CD4-positive, alpha-beta T cell (primary cell): ENCODE measurements around the gene FUT4. TPM values are rescaled to one million over a fixed set of nuclear protein-coding genes. Genes with fewer than 3 reads are reported as not detected.

Experiments
- ATAC-seq: fragments of 200-7000 bp; cut with Tn5 transposase; one replicate; pipeline ENCODE4 v1.10.0; 2022; ENCODE audit warnings: mild to moderate bottlenecking; ENCODE audit not compliant: poor library complexity
- CTCF ChIA-PET: fragments of 350-600 bp; sonication (Branson Sonifier 250); formaldehyde crosslinking; loops from one replicate; lab custom pipeline; 2021; ENCODE audit warnings: antibody characterized with exemption, inconsistent platforms; lab: Charles Lee
- POLR2A ChIA-PET: fragments of 350-600 bp; sonication (Branson Sonifier 250); formaldehyde crosslinking; loops from one replicate; lab custom pipeline; 2021; ENCODE audit warnings: antibody characterized with exemption, inconsistent platforms; lab: Charles Lee
- DNase-seq, 14 experiments: peaks; one replicate each; pipeline ENCODE4 v3.0.0-alpha.2; 2013 to 2020; ENCODE audit warnings: mixed read lengths in 2 of 14
- H3K27ac ChIP-seq, 2 donors: one replicate each; pipeline versions ENCODE4 v1.5.1 to v1.7.0; 2013; ENCODE audit warnings: low read length in 2 of 2, low read depth in 1 of 2, mild to moderate bottlenecking in 1 of 2
- H3K27me3 ChIP-seq, 2 experiments: 1 replicate in 1 of 2; 2 replicates in 1 of 2; pipeline versions ENCODE4 v1.6.1 to v1.7.0; 2013; ENCODE audit warnings: low read length in 2 of 2, control low read depth in 1 of 2, mild to moderate bottlenecking in 1 of 2, moderate library complexity in 1 of 2; ENCODE audit not compliant: insufficient read depth in 2 of 2, control insufficient read depth in 1 of 2
- H3K36me3 ChIP-seq: one replicate; pipeline ENCODE4 v1.6.1; 2013; ENCODE audit warnings: low read length, control low read depth; ENCODE audit not compliant: insufficient read depth
- H3K4me1 ChIP-seq: one replicate; pipeline ENCODE4 v1.6.1; 2013; ENCODE audit warnings: low read length, control low read depth; ENCODE audit not compliant: insufficient read depth
- H3K4me3 ChIP-seq: one replicate; pipeline ENCODE4 v1.5.1; 2013; ENCODE audit warnings: mild to moderate bottlenecking, low read length, moderate library complexity
- H3K9me3 ChIP-seq, 2 experiments: 1 replicate in 1 of 2; 2 replicates in 1 of 2; pipeline versions ENCODE4 v1.6.1 to v1.7.0; 2013; ENCODE audit warnings: low read length in 2 of 2, mild to moderate bottlenecking in 2 of 2, control low read depth in 1 of 2, moderate library complexity in 1 of 2; ENCODE audit not compliant: control insufficient read depth in 1 of 2, insufficient read depth in 1 of 2
- H3K27ac Mint-ChIP-seq: one replicate; pipeline ENCODE4 v1.8.0; 2020; ENCODE audit warnings: mixed read lengths
- H3K27me3 Mint-ChIP-seq: one replicate; pipeline ENCODE4 v1.8.0; 2021; ENCODE audit warnings: mixed read lengths
- H3K36me3 Mint-ChIP-seq: one replicate; pipeline ENCODE4 v1.8.0; 2021; ENCODE audit warnings: low read depth, mixed read lengths
- H3K4me1 Mint-ChIP-seq: one replicate; pipeline ENCODE4 v1.8.0; 2021; ENCODE audit warnings: low read depth, mixed read lengths
- H3K4me3 Mint-ChIP-seq: one replicate; pipeline ENCODE4 v1.8.0; 2020; ENCODE audit warnings: mild to moderate bottlenecking, mixed read lengths
- H3K9me3 Mint-ChIP-seq: one replicate; pipeline ENCODE4 v1.8.0; 2020; ENCODE audit warnings: mixed read lengths
- intact Hi-C, 2 experiments: fragments of 100-400 bp; cut with DNase I in 1 of 2; cut with micrococcal nuclease in 1 of 2; formaldehyde crosslinking; loops; one replicate each; pipeline versions ENCODE4 v1.15.1 to v1.9.0; 2023 to 2025; cut with DNase I, micrococcal nuclease
- total RNA-seq, 174 experiments: library from RNA in 2 of 174; stranded (reverse) in 2 of 174; gene quantifications; one replicate each; pipeline ENCODE4 v1.2.3 and lab custom pipeline; 2021 to 2026
- TF ChIP-seq, protein P1 (sequence below): fragments of 200-600 bp; IDR thresholded peaks from one replicate; pipeline ENCODE4 v1.8.0; 2022; ENCODE audit warnings: antibody characterized with exemption, mild to moderate bottlenecking

The FUT4 gene
- total RNA-seq, 2 experiments from 2014 or later, result 4.3 to 5.1 TPM

DNA sequence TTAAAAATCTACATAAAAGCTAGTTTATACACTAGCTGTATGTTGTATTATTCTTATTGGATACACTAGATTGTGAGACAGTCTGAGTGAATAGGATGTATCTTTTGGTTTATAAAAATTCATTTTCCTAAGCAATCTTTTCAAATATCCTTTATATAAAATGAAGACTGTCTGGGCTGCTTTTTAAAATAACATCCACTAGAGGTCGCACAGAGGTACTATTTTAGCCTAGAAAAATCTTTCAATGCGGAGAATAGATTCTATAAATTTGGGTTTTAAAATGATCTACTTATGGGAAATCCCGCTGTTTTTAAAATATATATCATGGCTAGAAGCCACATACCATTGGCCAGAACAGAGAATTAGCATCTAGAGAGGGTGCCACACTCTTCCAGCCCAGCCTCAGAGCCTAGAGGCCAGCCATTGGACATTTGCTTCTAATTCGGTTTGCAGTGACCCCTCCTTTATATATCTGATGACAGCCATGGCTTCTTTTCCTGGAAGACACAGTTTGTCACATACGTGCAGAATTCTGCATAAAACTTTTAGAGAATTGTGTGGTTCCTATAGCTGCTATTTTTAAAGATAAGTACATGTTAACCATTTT, 24.1 kb upstream of the FUT4 start:
- ATAC-seq (peak; percentile 44), DNase-seq (peak in 4 of 14 experiments; percentile 24 to 61 (median 50))
- no peak overlapping the region for H3K27ac ChIP-seq
- no peak overlapping the region for H3K4me3 ChIP-seq
- Mint-ChIP-seq H3K9me3 (no peaks in the 10 kb centered on the region), H3K4me1 (no peaks in the 10 kb centered on the region), H3K36me3 (no peaks in the 10 kb centered on the region), H3K27ac (no peak overlapping the region), H3K27me3 (peaks cover 31% of the 10 kb centered on the region), H3K4me3 (no peak overlapping the region)
- POLR2A ChIA-PET, result no interaction called here
- no peaks in the 10 kb centered on the region for H3K9me3 ChIP-seq
- no peaks in the 10 kb centered on the region for H3K4me1 ChIP-seq
- H3K36me3 ChIP-seq, result no peaks in the 10 kb centered on the region
- TF ChIP-seq, protein P1, sequence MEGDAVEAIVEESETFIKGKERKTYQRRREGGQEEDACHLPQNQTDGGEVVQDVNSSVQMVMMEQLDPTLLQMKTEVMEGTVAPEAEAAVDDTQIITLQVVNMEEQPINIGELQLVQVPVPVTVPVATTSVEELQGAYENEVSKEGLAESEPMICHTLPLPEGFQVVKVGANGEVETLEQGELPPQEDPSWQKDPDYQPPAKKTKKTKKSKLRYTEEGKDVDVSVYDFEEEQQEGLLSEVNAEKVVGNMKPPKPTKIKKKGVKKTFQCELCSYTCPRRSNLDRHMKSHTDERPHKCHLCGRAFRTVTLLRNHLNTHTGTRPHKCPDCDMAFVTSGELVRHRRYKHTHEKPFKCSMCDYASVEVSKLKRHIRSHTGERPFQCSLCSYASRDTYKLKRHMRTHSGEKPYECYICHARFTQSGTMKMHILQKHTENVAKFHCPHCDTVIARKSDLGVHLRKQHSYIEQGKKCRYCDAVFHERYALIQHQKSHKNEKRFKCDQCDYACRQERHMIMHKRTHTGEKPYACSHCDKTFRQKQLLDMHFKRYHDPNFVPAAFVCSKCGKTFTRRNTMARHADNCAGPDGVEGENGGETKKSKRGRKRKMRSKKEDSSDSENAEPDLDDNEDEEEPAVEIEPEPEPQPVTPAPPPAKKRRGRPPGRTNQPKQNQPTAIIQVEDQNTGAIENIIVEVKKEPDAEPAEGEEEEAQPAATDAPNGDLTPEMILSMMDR, result peak; percentile 86
- CTCF ChIA-PET, result interaction anchor here (1.2 to 1.4 kb wide), 3 partner anchors 9 to 83 kb away, joined by 3 to 4 read pairs (median 4); no protein-coding TSS in a partner anchor
- intact Hi-C loops, result loop anchor here (1.0 to 10.0 kb wide), 7 partner anchors 84 to 1908 kb away; partner anchors contain the start of gene CEP57 (in 1 of the 2)
- H3K27me3 ChIP-seq, result peaks cover 3 to 8% of the 10 kb centered on the region in 2 experiments

DNA sequence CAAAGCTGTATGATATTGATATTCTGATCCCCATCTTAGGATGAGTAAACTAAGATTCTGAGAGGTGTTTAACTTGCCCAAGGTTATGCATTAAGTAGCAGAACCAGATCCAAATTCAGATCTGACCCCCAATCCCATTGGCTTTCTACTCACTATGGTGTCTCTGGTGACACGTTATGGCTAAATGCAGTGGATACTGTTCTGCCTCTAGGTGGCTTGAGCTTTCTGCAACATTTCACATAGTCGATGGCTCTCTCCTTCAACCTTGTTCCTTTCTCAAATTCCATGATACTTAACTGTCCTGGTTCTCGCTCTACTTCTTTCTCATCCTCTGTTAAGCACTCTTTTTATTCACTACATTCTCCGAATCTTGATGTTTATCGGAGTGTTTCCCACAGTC, 22.0 kb upstream of the FUT4 start:
- no peaks in the 10 kb centered on the region for H3K36me3 Mint-ChIP-seq
- TF ChIP-seq, protein P1, result no peak
- H3K9me3 Mint-ChIP-seq, result no peaks in the 10 kb centered on the region
- Histone ChIP-seq H3K27ac (no peak overlapping the region), H3K4me3 (no peak overlapping the region), H3K27me3 (no peaks in the 10 kb centered on the region), H3K36me3 (no peaks in the 10 kb centered on the region), H3K9me3 (no peaks in the 10 kb centered on the region), H3K4me1 (no peaks in the 10 kb centered on the region)
- intact Hi-C loops, result loop anchor here in 1 of 2 experiments (2.0 kb wide), 1 partner anchor 83 kb away; no protein-coding TSS in a partner anchor
- peaks cover 25% of the 10 kb centered on the region for H3K27me3 Mint-ChIP-seq
- no peak for ATAC-seq
- POLR2A ChIA-PET, result interaction anchor here (0.5 kb wide), 1 partner anchor 39 kb away, joined by 3 read pairs; no protein-coding TSS in a partner anchor
- no peak overlapping the region for H3K27ac Mint-ChIP-seq
- DNase-seq, result no peak
- no peak overlapping the region for H3K4me3 Mint-ChIP-seq
- no peaks in the 10 kb centered on the region for H3K4me1 Mint-ChIP-seq
- CTCF ChIA-PET, result interaction anchor here (0.8 kb wide), 1 partner anchor 10 kb away, joined by 3 read pairs; the partner anchor contains the start of gene C11orf97

DNA sequence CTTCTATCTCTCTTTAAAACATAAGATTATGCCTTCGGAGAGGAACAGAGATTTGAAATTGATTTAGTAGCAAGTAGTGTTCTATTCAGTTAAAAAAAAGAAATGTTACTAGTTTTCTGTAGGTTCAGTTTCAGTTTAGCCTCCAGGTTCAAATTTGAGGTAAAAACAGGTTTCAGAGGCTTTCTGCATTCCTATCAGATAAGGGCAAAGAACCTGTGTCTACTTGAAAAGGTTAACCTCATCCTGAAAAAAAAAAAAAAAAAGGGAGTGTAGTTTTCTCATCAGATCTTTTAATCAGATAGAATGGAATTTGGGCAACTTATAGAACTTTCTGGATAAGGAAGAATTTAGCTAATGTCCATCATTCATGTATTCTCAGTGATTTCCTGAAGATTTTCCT, 19.4 kb upstream of the FUT4 start:
- CTCF ChIA-PET, result interaction anchor here (1.3 kb wide), 1 partner anchor 12 kb away, joined by 5 read pairs; no protein-coding TSS in a partner anchor
- Histone ChIP-seq H3K4me3 (no peak overlapping the region), H3K27ac (no peak overlapping the region), H3K36me3 (no peaks in the 10 kb centered on the region), H3K27me3 (peaks cover under 1 to 13% of the 10 kb centered on the region in 2 experiments), H3K9me3 (no peaks in the 10 kb centered on the region), H3K4me1 (no peaks in the 10 kb centered on the region)
- H3K36me3 Mint-ChIP-seq, result no peaks in the 10 kb centered on the region
- intact Hi-C loops, result no loop called here
- TF ChIP-seq, protein P1, result no peak
- no peak overlapping the region for H3K4me3 Mint-ChIP-seq
- POLR2A ChIA-PET, result interaction anchor here (0.7 kb wide), 1 partner anchor 57 kb away, joined by 4 read pairs; no protein-coding TSS in a partner anchor
- DNase-seq (no peak), ATAC-seq (no peak)
- H3K9me3 Mint-ChIP-seq, result no peaks in the 10 kb centered on the region
- peaks cover 34% of the 10 kb centered on the region for H3K27me3 Mint-ChIP-seq
- no peak overlapping the region for H3K27ac Mint-ChIP-seq
- H3K4me1 Mint-ChIP-seq, result no peaks in the 10 kb centered on the region
